ENCODE measurements around the gene PCBD2.
"Not testable (repeated sequence)": the region's sequence is repeated elsewhere in the genome, so short reads cannot be mapped to it uniquely, and the experiment has no call there.

PCBD2 gene

DNA sequence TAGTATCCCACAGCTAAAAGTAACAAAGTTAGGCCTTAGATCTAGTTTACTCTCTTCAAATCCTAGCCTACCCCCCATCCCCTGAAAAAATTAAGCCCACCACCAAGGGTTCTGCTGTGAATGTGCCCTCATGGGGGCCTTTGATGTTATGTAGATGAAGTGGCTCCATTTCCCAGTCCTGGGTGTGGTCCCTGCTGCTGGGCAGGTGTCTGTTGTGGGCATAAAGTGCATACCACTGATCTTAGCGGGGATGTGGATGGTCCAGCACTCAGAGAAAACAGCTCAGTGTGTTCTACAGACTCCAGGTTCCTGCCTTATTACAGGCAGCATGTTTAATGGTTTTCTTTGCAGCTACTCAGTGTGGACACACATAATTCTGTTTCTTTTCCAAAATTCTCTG, 1.9 kb downstream of the PCBD2 start:
- DNase-seq (ENCODE audit: low spot score), result no peak

DNA sequence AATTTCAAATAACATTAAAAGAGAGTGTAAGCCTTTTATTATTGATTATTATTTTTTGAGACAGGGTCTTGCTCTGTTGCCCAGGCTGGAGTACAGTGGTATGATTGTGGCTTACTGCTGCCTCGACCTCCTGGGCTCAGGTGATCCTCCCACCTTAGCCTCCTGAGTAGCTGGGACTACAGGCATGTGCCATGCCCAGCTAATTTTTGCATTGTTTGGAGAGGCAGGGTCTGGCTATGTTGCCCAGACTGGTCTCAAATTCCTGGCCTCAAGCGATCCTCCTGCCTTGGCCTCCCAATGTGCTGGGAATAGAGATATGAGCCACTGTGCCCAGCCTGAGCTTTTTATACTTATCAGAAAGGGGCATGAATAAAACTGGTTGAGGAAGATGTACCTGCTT, 5.8 kb downstream of the PCBD2 start:
- not testable (repeated sequence) for DNase-seq (ENCODE audit: low spot score)

DNA sequence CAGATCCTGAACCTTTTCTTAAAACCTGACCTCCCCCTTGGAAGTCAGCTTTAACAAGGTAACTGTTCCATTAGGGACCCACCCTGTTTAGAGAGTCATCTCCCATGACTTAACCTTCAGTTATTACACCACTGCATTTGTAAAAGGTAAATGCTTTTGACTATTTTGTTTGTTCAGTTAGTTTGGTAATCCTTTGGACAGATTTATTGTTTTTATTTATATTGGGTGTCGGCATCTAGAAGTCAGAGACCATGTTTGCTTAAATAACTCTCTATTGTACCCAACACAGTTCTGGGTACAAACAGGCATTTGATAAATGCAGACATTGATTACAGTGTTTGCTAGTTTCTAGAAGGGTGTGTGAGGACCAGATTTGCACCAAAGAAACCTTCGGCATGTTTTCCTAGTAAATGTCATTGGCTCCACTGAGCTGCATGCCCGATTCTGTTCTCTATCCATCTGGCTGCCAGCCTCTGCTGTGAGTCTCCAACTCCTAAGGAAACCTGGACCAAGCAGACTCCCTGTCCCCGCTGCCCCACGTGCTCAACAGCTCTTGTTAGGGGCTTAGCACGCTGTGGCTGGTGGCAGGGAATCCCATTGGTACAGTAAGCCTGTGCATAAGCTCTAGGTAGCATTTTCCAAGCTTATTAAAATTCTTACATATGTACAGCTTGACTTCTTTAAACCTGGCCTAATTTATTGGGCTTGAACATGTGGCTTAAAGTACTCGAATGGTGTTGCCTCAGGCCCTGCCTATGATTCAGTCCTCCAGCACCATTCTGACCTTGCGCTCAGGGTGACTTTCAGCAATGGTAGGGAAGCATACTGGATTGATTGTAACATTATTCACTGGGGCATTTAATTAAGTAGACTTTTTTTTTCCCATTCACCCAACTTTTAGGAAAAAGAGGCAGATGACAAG, 6.6 kb downstream of the PCBD2 start:
- no peak for DNase-seq (ENCODE audit: low spot score)

DNA sequence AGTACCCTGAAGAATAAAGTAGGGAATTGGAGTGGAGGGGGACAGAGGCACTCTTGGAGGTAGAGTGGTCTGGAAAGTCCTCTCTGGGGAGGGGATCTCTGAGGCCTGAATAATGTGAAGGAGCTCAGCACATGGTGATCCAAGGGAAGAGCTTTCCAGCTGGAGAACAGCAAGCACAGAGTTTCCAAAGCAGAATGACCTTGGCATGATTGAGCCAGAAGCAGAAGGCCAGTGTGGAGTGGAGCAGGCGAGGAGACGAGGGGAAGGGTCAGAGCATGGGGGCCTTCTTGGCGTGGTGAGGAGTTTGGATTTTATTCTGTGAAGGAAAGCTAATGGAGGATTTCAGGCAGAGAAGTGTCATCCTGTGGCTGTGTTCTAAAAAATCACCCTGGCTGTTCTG, 8.3 kb downstream of the PCBD2 start:
- no peak for DNase-seq (ENCODE audit: low spot score)

DNA sequence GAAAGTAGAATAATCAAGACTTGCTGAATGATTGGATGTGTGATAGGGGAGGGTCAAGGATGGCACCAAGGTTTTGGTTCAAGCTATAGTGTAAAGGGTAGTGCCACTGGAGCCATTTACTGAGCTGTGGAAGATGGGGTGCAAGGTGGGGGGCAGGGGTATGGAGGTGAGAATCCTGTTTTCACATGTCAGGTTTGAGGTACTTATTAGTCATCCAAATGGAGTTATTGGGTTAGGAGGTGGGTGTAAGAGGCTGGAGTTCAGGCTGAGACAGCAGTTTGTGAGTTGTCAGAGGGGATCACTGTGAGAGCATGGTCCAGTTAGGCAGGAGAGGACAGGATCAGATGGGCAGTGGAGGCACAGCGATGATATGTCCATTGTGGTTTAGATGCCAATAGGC, 8.9 kb downstream of the PCBD2 start:
- no peak for DNase-seq (ENCODE audit: low spot score)

DNA sequence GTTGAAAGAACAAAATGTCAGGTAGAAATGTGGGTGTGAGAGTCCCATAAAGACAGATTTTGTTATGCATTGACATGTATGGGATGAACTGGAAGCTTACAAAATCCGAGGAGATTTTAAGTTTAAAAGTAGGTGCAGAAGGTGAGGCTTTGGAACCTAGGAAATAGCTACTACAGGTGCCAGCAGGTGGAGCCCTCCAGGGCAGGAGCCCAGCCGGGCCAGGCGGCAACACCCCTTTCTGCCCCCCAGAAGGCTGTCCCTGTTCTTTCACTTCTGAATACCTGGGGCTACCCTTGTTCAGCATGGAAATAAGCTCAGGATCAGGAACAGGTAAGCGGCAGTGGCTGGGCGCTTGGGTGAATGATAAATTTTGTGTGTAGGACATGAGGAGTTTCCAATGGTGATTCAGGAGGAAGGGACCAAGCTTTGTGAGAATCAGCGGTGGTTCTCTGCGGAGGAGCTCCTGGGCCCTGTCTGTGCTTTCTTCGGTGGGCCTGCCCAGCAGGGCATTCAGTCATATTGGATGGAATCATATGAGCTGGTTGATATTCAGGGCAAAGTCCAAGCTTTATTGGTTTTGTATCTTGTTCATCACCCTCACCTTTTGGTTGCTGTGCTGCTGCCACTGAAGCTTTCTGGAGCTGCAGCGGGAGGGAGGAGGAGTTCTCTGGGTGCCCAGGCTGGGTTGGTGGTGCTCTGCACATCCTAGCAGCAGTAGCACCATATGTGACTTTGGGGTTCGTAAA, 12.3 kb downstream of the PCBD2 start:
- DNase-seq (ENCODE audit: low spot score), result peak; percentile 6

DNA sequence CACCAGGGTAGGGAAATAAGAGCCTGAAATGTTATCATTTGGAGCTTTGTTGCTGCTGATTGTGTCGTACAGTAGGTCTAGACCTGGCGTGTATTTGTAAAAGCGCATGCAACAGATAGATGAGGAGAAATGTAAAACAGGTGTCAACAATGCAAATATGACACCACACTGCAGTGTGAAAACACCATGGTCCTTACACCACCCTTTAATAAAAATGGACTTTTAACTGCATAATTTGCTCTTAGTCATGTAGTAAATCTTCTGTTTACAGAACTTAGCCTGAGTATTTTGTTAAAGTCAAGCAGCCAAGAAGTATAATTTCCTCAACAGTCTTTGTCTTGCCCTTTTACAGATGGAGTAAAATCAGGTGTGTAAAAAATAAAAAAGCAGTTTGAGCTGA, 13.9 kb downstream of the PCBD2 start:
- DNase-seq (ENCODE audit: low spot score), result no peak

DNA sequence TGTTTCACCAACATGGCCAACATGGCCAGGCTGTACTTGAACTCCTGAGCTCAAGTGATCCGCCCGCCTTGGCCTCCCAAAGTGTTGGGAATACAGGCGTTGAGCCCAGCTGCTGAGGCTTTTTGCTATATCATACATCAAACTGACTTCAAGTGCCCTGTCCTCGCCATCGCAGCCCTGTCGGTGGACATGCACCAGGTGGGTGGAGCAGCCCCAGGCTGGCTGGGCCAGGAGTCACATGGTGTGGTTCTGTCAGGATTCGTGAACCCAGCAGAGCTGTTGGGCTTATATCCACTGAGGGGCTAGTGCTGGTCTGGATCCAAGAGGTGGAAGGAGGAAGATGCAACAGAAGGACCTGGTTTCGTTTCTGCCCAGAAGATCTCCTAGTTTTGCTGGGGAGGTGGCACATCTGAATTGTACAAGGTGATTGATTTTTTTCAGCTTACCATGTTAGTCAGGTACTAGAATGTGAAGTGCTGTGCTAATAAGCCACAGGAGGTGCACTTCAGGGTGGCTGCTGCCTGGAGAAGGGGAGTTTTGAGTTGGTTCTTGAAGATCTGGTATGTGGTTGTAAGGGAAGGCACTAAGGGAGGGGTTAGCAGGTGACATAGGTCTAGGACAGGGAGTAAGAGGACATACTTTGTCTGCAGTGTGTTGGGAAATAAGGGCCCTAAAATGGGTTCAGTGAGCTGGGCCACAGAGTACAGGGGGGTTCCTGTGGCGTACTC, 16.1 kb downstream of the PCBD2 start:
- DNase-seq (ENCODE audit: low spot score), result no peak

DNA sequence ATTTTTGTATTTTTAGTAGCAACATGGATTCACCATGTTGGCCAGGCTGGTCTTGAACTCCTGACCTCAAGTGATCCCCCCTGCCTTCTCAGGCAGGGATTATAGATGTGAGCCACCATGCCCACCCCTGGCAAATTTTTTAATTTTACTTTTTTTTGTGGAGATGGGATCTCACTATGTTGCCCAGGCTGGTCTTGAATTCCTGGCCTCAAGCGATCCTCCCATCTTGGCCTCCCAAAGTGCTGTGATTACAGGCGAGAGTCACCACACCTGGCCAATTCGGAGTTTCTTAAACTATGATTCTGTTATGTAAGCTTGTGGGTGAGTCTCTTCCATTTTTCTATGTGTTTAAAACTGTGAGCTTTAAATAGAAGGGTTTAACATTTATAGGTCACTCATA, 27.6 kb downstream of the PCBD2 start:
- no peak for DNase-seq (ENCODE audit: low spot score)

DNA sequence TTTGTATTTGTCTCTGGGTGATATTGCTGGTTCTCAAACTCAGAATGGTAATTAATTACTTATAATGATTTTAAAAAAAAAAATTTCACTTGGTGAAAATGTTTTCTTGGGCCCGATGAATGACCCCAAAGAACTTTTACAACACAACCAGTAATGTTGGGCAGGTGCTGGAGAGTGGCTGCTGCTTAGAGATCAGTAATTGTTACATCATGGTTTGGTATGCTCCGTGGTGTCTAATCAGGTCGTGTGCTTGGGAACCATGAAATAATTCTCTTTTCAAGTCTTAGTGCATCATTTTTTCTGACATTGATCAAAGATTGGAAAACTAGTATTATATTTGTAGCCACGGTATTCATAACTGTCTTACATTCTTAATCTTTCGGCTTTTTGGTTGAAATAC, 29.3 kb downstream of the PCBD2 start:
- DNase-seq (ENCODE audit: low spot score), result no peak

DNA sequence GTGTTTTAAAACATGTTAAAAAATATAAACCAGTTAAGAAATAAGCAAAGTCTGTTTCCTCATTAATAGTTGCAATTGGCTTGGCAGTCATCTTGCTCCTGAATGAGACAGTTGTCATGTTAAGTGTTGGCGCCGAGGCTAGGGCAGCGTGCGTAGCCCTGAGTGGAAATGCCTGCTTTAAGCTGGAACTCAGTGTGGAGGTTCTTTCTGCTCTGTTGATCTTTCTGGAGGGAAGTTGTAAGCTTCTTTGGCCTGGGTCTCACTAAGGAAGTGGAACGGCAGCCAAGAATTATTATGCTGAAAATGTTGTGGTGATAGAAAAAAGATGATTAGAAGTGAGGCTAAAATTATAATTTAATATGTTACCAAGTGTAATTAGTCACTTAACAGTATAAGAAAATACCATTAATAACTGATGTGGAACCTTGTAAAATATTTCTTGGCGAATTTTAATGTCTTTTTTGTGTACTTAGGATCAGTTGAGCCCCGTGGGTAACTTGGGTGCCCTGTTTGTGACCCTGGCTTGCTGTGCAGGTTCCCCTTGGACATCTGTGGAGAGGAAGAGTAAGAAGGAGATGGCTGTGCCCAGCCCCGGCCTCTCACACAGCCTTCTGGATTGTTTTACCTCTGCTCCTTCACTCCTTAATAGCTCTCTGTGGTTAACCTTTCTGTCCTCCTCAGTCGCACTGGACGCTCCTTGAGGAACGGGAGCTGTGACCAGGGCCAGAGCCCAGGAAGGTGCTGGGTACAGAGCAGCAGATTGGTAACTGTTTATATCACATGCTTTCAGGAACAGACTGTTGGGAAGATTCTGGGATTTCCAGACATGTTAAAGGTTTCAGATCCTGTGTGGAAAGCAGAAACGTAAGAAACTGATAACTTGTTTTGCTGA, 31.0 kb downstream of the PCBD2 start:
- no peak for DNase-seq (ENCODE audit: low spot score)

DNA sequence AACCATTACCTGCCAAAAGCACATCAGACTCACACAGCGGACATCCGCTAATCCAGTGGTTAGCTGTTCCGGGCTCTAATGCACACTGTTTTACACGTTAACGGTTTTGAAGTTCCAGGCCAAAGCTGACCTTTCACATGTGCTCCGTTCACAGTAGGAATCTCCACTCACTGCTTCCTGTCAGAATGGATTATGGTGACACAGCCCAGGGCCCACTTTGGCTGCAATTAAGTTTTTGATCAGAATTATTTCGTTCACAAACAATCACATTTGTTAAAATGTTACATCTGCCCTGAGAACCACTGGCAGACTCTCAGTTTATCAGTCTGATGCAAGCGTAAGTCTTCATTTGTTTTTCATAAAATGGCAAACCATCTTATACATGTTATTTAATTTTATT, 32.6 kb downstream of the PCBD2 start:
- no peak for DNase-seq (ENCODE audit: low spot score)

DNA sequence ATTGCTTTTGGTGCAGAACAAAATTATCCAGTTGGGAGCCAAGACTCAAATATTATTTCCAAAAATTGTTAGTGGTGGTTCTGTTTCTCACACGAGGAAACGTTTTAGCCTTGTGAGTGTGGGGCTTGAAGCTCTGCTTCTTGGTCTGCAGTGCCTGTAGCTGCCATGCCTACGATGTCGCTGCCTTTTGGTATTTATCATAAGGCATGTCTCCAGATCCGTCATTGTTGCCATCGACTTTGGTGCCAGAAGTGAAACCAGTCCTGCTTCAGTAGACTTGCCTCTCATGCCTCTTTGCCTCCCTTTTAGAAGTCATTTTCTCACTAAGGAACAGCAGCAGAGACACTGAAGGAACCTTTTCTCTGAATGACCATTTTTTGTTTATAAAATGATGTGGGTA, 33.1 kb downstream of the PCBD2 start:
- DNase-seq (ENCODE audit: low spot score), result no peak

DNA sequence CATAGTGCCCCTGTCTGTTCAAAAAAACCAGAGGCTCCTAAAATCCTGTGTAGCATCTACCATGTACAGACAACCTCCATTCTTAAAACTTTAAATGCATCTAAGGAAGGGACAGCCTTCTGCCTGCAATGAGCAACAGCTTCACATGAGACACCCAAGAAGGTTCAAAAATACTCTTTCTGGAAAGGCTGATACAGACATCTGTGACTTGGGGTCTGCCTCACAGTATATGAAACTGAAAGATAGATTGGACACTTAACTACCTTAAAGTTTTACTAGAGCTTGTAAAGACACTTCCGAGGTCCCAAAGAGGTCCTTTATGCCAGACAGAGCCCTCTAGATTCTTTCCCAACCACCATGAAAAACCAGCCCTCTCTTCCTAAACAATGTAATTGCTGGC, 34.6 kb downstream of the PCBD2 start:
- no peak for DNase-seq (ENCODE audit: low spot score)

DNA sequence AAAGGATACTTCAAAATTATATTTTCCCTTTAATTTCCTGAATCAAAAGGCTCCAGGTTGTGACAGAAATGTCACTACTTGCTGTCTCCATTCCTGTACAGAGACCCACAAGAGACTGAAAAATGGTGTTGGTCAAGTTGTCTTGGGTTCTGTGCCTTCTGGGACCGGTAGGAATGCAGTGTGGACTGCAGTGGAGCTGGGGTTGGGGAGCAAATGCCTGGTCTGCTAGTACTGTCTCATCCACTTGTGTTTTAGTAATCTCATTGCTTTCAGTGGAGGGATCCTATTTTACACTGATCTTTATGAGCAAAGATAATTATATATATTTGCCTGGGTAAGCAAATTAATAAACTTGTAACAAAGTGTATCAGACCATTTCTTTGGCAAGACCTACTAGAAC, 38.6 kb downstream of the PCBD2 start:
- no peak for DNase-seq (ENCODE audit: low spot score)

DNA sequence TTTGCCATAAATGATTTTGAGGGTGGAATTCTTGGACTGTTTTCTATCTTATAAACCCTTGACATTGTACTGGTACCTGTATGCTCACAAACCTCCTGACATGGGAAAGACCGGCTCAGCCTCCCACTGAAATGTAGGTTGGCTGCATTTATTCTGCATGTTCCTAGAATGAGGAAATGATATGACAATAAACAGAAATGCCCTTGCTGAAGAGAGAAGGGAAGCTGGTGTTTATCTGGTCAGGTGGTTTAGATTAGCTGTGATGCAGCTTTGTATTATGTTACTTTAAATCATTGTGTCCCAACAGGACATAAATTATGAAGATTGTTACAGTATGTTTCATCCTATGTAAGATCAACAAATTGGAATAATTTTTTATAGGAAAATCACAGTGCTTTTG, 39.7 kb downstream of the PCBD2 start:
- no peak for DNase-seq (ENCODE audit: low spot score)

DNA sequence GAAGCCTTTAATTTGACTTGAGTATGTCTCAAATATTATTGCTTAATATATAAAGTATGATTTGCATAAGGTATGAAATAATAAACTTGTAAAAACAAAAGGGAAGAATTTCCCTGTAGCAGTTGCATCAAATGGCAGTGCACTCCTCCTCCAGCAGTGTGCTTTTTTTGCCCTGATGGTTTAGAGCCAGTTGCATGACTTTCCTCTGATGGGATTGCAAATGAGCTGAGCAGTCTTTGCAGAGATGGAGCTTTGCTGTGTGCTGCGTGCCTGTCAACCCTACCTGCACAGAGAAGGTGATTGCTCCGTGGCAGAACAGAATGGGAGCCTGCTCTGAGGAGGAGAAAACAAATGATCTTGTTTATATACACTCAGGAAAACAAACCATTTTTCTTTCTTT, 40.1 kb downstream of the PCBD2 start:
- DNase-seq (ENCODE audit: low spot score), result no peak

DNA sequence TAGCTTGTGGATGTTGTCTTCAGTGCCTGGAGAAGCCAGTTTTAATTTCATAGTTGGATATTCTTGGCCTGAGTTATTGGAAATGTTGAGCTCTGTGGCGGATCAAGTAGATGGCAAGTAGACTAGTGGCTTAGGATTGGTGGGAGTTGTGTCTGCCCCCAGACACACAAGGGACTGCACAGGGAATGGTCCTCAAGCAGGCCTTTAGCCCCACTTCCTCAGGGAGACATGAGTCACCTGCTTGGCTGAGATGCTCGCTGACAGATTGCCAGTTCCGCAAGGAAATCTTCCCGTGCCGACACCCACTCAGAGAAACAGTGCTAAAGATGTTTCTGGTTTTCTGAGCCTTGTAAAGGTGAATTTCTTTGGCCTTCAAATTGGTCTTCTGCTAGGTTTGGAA, 44.0 kb downstream of the PCBD2 start:
- peak; percentile 11 for DNase-seq (ENCODE audit: low spot score)

DNA sequence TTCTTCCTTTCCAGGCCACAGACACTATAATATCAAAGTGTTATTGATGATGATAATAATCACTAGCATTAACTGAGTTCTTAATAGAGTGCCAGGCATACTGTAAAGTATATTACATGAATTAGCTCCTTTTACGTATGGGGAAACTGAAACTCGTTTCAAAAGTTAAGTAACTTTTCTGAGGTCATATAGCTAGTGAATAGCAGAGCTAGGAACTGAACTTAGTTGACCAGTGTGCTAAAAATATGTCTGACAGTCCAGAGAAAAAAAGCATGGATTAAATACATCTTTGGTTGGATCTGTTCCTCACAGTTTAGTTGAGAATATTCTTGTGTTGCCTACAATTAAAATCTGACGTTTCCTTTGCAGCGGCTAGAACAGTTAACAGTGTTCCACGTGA, 44.4 kb downstream of the PCBD2 start:
- no peak for DNase-seq (ENCODE audit: low spot score)

DNA sequence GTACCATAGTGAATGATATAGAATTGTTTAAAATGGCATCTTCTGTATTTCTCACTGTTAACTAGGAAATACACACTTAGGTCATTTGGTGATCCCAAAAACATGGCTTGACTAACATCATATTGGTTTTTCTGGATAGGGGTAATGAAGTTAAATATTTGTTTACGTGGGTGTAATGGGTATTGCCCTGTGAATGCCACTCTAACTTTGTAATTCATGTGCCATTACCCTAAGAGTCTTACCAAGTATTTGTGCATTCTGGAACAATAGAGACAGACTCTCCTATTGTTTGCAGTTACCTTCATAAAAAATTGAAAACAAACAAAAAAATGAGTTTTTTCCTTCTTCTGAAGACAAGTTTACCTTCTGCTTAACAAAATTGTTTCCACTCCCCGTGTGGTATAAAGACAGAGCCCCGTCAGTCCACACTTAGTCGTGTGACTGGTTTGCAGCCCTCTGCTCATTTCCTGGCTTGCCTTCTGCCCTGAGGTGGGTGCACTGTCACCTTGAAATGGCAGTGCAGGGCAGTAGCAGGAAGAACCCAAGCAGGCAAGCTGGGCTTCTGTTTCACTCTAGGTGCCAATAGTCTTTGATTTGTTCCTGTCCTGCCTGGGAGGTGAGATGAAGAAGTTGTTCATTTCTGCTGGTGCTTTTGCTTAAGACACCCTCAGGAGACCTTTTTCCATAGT, 53.1 kb downstream of the PCBD2 start:
- DNase-seq (ENCODE audit: low spot score), result no peak

DNA sequence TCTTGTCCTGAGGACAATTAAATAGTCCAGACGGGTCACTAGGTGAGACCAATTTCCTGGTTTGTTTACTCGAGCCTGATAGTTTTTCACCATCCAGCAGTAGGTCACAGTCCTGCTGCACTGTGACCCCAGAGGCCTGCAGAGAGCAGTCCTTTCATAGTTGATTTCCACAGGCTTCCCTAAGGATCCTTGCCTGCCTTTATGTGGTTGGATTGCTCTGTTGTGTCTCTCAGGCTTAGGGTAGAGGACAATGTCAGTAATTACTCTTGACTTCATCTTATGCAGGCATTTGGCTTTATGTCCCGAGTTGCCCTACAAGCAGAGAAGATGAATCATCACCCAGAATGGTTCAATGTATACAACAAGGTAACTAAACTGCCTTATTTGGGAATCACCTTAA, 53.8 kb downstream of the PCBD2 start:
- no peak for DNase-seq (ENCODE audit: low spot score)
